ENCODE measurements around the gene DSG3.

DSG3 gene

GRCh38 chr18:31436825-31437224 is 10.7 kb upstream of the DSG3 start:
- no peak for ATAC-seq

- ATAC-seq, result no peak
Observed at GRCh38 chr18:31438402-31438801, 9.1 kb upstream of the DSG3 start.

- ATAC-seq, result no peak
Observed at GRCh38 chr18:31439807-31440325, 7.7 kb upstream of the DSG3 start.

GRCh38 chr18:31440787-31441186 is 6.8 kb upstream of the DSG3 start:
- no peak for ATAC-seq

GRCh38 chr18:31441493-31441892 is 6.0 kb upstream of the DSG3 start:
- ATAC-seq, result no peak

- ATAC-seq, result no peak
Observed at GRCh38 chr18:31444142-31444541, 3.4 kb upstream of the DSG3 start.

GRCh38 chr18:31445908-31446307 is 1.6 kb upstream of the DSG3 start:
- ATAC-seq, result no peak

- no peak for ATAC-seq
Observed at GRCh38 chr18:31446854-31447253, 687 bp upstream of the DSG3 start.

- ATAC-seq, result no peak
Observed at GRCh38 chr18:31450409-31450808, 2.9 kb downstream of the DSG3 start.

- no peak for ATAC-seq
Observed at GRCh38 chr18:31451625-31452024, 4.1 kb downstream of the DSG3 start.

- ATAC-seq, result no peak
Observed at GRCh38 chr18:31454066-31454708, 6.6 kb downstream of the DSG3 start.

GRCh38 chr18:31469629-31470028 is 22.1 kb downstream of the DSG3 start:
- ATAC-seq, result no peak

- ATAC-seq, result no peak
Observed at GRCh38 chr18:31478688-31479087, 31.1 kb downstream of the DSG3 start.

- no peak for ATAC-seq
Observed at GRCh38 chr18:31482051-31482450, 34.5 kb downstream of the DSG3 start.

GRCh38 chr18:31483396-31483795 is 35.9 kb downstream of the DSG3 start:
- ATAC-seq, result no peak

- no peak for ATAC-seq
Observed at GRCh38 chr18:31484461-31484860, 36.9 kb downstream of the DSG3 start.

- no peak for ATAC-seq
Observed at GRCh38 chr18:31486165-31486564, 38.6 kb downstream of the DSG3 start.

GRCh38 chr18:31487246-31488015 is 39.9 kb downstream of the DSG3 start:
- ATAC-seq, result no peak

- no peak for ATAC-seq
Observed at GRCh38 chr18:31489311-31489710, 41.8 kb downstream of the DSG3 start.

GRCh38 chr18:31490387-31490786 is 42.8 kb downstream of the DSG3 start:
- ATAC-seq, result no peak

GRCh38 chr18:31490833-31491232 is 43.3 kb downstream of the DSG3 start:
- no peak for ATAC-seq

GRCh38 chr18:31491586-31491985 is 44.0 kb downstream of the DSG3 start:
- ATAC-seq, result no peak

- ATAC-seq, result no peak
Observed at GRCh38 chr18:31492671-31493070, 45.1 kb downstream of the DSG3 start.

GRCh38 chr18:31493171-31493570 is 45.6 kb downstream of the DSG3 start:
- ATAC-seq, result no peak

All from activated CD4-positive, CD25-positive, alpha-beta regulatory T cell treated with anti-CD3 and anti-CD28 coated beads, Interleukin-2, amount 50 U/mL, for 24 hours (primary cell).